HL-60 (cell line): ENCODE measurements around the gene LBX2.

Experiments
- POLR2AphosphoS5 ChIP-seq: IDR thresholded peaks from 2 replicates; pipeline ENCODE4 v1.6.1; 2012; ENCODE audit warnings: low read depth
- REST ChIP-seq: IDR thresholded peaks from 2 replicates; pipeline ENCODE4 v1.6.1; 2012; ENCODE audit warnings: low read depth; ENCODE audit not compliant: insufficient replicate concordance

GRCh38 chr2:74486141-74486540 lies 13.3 kb downstream of the LBX2 start:
- TF ChIP-seq POLR2AphosphoS5 (no peak), REST (no peak)
